Liver (tissue), 9 donors: ENCODE measurements around the gene ORC2. TPM values are rescaled to one million over a fixed set of nuclear protein-coding genes. Genes with fewer than 3 reads are reported as not detected.

Source experiments
- DNase-seq: peaks from one replicate; pipeline ENCODE4 v3.0.0-alpha.2; 2017; ENCODE audit warnings: low spot score
- H3K27ac ChIP-seq, 2 donors: one replicate each; pipeline ENCODE4 v1.7.0; 2013; ENCODE audit warnings: inconsistent platforms in 2 of 2, low read length in 2 of 2, control low read depth in 1 of 2, low read depth in 1 of 2, mild to moderate bottlenecking in 1 of 2
- H3K27me3 ChIP-seq, 4 donors: one replicate each; pipeline versions ENCODE4 v1.6.1 to v1.7.0; 2013; ENCODE audit warnings: low read length in 3 of 4, inconsistent platforms in 1 of 4, mild to moderate bottlenecking in 1 of 4, moderate library complexity in 1 of 4; ENCODE audit not compliant: control insufficient read depth in 4 of 4, insufficient read depth in 4 of 4
- H3K36me3 ChIP-seq, 4 donors: one replicate each; pipeline versions ENCODE4 v1.6.1 to v1.7.0; 2013; ENCODE audit warnings: low read length in 3 of 4, mild to moderate bottlenecking in 3 of 4, low read depth in 1 of 4, moderate library complexity in 1 of 4; ENCODE audit not compliant: control insufficient read depth in 4 of 4, insufficient read depth in 3 of 4
- H3K4me1 ChIP-seq, 4 donors: one replicate each; pipeline versions ENCODE4 v1.6.1 to v1.7.0; 2013; ENCODE audit warnings: low read length in 3 of 4, mild to moderate bottlenecking in 3 of 4, moderate library complexity in 1 of 4; ENCODE audit not compliant: control insufficient read depth in 4 of 4, insufficient read depth in 4 of 4
- H3K4me3 ChIP-seq, 3 donors: one replicate each; pipeline versions ENCODE4 v1.6.1 to v1.7.0; 2013; ENCODE audit warnings: low read length in 3 of 3, control low read depth in 1 of 3, low read depth in 1 of 3, mild to moderate bottlenecking in 1 of 3
- H3K9ac ChIP-seq, 2 donors: one replicate each; pipeline ENCODE4 v1.7.0; 2013; ENCODE audit warnings: low read length in 2 of 2, mild to moderate bottlenecking in 2 of 2, moderate library complexity in 2 of 2, control low read depth in 1 of 2, low read depth in 1 of 2
- H3K9me3 ChIP-seq, 4 donors: one replicate each; pipeline versions ENCODE4 v1.6.1 to v1.7.0; 2013; ENCODE audit warnings: low read length in 3 of 4; ENCODE audit not compliant: control insufficient read depth in 4 of 4
- ATF3 ChIP-seq: IDR thresholded peaks from 2 replicates; pipeline ENCODE4 v1.6.1; 2016; ENCODE audit warnings: antibody characterized with exemption
- CTCF ChIP-seq: fragments of 150-350 bp; IDR thresholded peaks from 2 replicates; pipeline ENCODE4 v1.5.1; 2017; ENCODE audit warnings: improper control_type of control experiment, low read depth, low read length; ENCODE audit not compliant: missing input control
- EGR1 ChIP-seq, 2 donors: IDR thresholded peaks; 2 replicates each; pipeline ENCODE4 v1.6.1; 2016 to 2018; ENCODE audit warnings: antibody characterized with exemption in 2 of 2, low read depth in 2 of 2
- GABPA ChIP-seq, 2 donors: IDR thresholded peaks in 1 of 2; conservative IDR thresholded peaks in 1 of 2; 2 replicates each; pipeline ENCODE4 v1.6.1; 2016; ENCODE audit warnings: antibody characterized with exemption in 2 of 2, mild to moderate bottlenecking in 1 of 2, moderate library complexity in 1 of 2
- HNF4A ChIP-seq, 2 donors: conservative IDR thresholded peaks; 2 replicates each; pipeline ENCODE4 v1.6.1; 2016; ENCODE audit warnings: antibody characterized with exemption in 2 of 2, mild to moderate bottlenecking in 2 of 2
- HNF4G ChIP-seq: IDR thresholded peaks from 2 replicates; pipeline ENCODE4 v1.6.1; 2016; ENCODE audit warnings: antibody characterized with exemption
- JUND ChIP-seq, 2 donors: IDR thresholded peaks; 2 replicates each; pipeline ENCODE4 v1.6.1; 2016; ENCODE audit warnings: antibody characterized with exemption in 2 of 2
- MAX ChIP-seq: IDR thresholded peaks from 2 replicates; pipeline ENCODE4 v1.6.1; 2016; ENCODE audit warnings: antibody characterized with exemption
- RAD21 ChIP-seq, 2 donors: IDR thresholded peaks; 2 replicates each; pipeline ENCODE4 v1.6.1; 2016; ENCODE audit warnings: antibody characterized with exemption in 2 of 2, mild to moderate bottlenecking in 2 of 2
- REST ChIP-seq: IDR thresholded peaks from 2 replicates; pipeline ENCODE4 v1.6.1; 2016; ENCODE audit warnings: antibody characterized with exemption, mild to moderate bottlenecking
- RXRA ChIP-seq, 2 donors: IDR thresholded peaks; 2 replicates each; pipeline ENCODE4 v1.6.1; 2017 to 2018; ENCODE audit warnings: antibody characterized with exemption in 2 of 2, mild to moderate bottlenecking in 1 of 2
- TAF1 ChIP-seq: conservative IDR thresholded peaks from 2 replicates; pipeline ENCODE4 v1.6.1; 2016; ENCODE audit warnings: antibody characterized with exemption, mild to moderate bottlenecking
- YY1 ChIP-seq: IDR thresholded peaks from 2 replicates; pipeline ENCODE4 v1.6.1; 2016; ENCODE audit warnings: antibody characterized with exemption, mild to moderate bottlenecking
- WGBS: extraction: QIAGEN DNeasy Blood & Tissue Kit; methylation state at CpG from one replicate; pipeline ENCODE4 v1.1.7; 2013; 5-methylcytosine and 5-hydroxymethylcytosine counted together
- polyA plus RNA-seq, 2 donors: library from polyadenylated mRNA; stranded (reverse) in 1 of 2; unstranded in 1 of 2; fragments of 200-250 nt in 1 of 2; fragments of >200 nt in 1 of 2; fragmentation: Nextera tagmentation in 1 of 2; extraction: Ambion mirVana in 1 of 2; gene quantifications; one replicate each; pipeline versions ENCODE4 v1.2.1 to v1.2.3, GENCODE V29; 2013 to 2015
- total RNA-seq, 2 donors: library from RNA; depleted of rRNA; stranded (reverse); fragments of >200 nt; gene quantifications; one replicate each; pipeline ENCODE4 v1.2.3, GENCODE V29; 2014
- donor health status: healthy.
- donor health status: healthy.
- donor health status: healthy.
- donor health status: healthy.
- donor health status: healthy.

The ORC2 gene
- total and polyA plus RNA-seq, 4 donors: 2.0 to 13.2 (median 11.6) TPM

DNA sequence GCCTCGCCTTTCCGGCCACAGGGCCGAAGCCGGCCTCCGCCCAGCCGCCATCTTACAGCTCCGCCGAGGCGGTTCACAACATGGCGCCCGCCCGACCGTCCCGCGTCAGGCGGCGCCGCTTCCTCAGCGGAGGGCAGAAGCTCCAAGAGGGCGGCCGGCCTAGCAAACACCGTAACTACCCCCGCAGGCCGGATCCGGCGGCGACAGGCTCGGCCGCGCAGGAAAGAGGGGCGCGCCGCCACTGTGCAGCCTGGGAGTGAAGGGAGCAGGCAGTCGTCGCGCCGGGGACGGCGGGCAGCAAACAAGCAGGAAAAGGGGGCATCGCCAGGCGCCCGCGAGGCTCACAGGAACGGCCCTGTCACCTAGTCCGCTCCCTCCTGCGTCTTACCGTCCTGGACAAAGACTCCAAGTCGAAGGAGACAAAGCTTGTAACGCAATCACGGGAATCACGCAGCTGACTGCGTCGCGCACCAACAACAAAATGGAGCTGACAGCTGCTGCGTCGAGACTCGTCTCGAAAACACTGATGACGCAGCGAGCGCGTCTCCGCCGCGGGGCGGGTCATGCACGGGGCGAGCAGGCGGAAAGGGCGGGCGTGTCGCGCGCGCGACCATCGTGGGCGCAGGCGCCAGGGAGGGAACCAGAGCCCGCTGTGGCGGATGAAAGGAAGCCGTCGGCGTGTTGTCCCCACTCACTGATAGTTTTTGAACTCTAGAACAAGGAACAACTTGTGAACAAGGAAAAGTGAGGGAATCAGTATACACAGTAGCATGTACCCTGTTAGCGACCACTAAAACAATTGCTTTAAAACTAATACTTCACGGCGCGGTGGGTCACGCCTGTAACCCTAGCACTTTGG lies 99.1 kb downstream of the ORC2 start, which contains the start of gene CLK1 (continued):
- TF ChIP-seq CTCF (no peak), TAF1 (peak; percentile 97), RAD21 (IDR thresholded peaks at IDR 0.05) (peak in 1 of 2 donors; percentile 2)

DNA sequence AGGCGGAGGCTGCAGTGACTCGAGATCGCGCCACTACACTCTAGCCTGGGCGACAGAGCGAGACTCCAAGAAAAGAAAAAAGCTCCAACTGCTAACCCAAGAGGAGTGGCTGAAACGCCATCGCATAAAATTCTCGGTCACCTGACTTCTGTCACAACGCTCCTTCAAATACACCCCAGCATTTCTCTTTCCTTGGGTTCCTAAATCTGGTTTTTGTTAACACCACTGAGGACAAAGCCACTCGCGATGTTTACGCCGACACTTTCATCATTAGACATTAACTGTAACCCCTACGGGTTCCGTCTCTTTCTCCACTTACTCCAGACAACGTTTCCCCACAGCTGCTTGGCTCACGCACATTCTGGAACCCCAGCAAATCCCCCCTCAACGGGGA lies 99.7 kb downstream of the ORC2 start:
- H3K9ac ChIP-seq: peak overlapping the region; percentile 99 to 100
- H3K36me3 ChIP-seq: peaks cover 0 to 12% (median 7%) of the 10 kb centered on the region in 4 donors
- H3K4me3 ChIP-seq: peak overlapping the region; percentile 71 to 100 (median 89)
- under 1% methylated on average over 19 of the region's 19 CpGs for WGBS
- H3K27me3 ChIP-seq: no peaks in the 10 kb centered on the region
- DNase-seq: peak; percentile 55
- TF ChIP-seq HNF4G (no peak), GABPA (IDR thresholded peaks at IDR 0.05 in 1 of 2, conservative IDR thresholded peaks at IDR 0.05 in 1 of 2) (no peak), ATF3 (no peak), REST (no peak), JUND (IDR thresholded peaks at IDR 0.05) (no peak), RXRA (IDR thresholded peaks at IDR 0.05) (no peak), HNF4A (conservative IDR thresholded peaks at IDR 0.05) (no peak), YY1 (no peak)
- peaks cover 2 to 39% (median 28%) of the 10 kb centered on the region in 4 donors for H3K4me1 ChIP-seq
- H3K9me3 ChIP-seq: no peaks in the 10 kb centered on the region
- peak overlapping the region; percentile 100 for H3K27ac ChIP-seq

GRCh38 chr2:200862532-200863000 lies 100.9 kb downstream of the ORC2 start:
- DNase-seq: no peak
- peaks cover 0 to 24% (median 16%) of the 10 kb centered on the region in 4 donors for H3K36me3 ChIP-seq
- no peak for TF ChIP-seq EGR1 (IDR thresholded peaks at IDR 0.05; ENCODE audit: low read depth in 2 of 2)
- no peak for TF ChIP-seq RAD21 (IDR thresholded peaks at IDR 0.05)
- no peak for TF ChIP-seq TAF1
- no peak for TF ChIP-seq MAX
- no peak for TF ChIP-seq HNF4A (conservative IDR thresholded peaks at IDR 0.05)
- TF ChIP-seq JUND (IDR thresholded peaks at IDR 0.05): no peak
- TF ChIP-seq CTCF: no peak
- peak; percentile 23 for TF ChIP-seq REST
- TF ChIP-seq YY1: peak; percentile 52

More at GRCh38 chr2:200862532-200863000, 100.9 kb downstream of the ORC2 start:
- H3K9ac ChIP-seq: peak overlapping the region; percentile 99 to 100
- H3K9me3 ChIP-seq: no peaks in the 10 kb centered on the region
- no peaks in the 10 kb centered on the region for H3K27me3 ChIP-seq
- H3K4me1 ChIP-seq: peaks cover 2 to 43% (median 31%) of the 10 kb centered on the region in 4 donors
- H3K27ac ChIP-seq: peak overlapping the region; percentile 100
- WGBS: under 1% methylated on average over 13 of the region's 13 CpGs
- H3K4me3 ChIP-seq: peak overlapping the region; percentile 71 to 100 (median 89)
